GM12873 (cell line): ENCODE measurements around the gene DDI2.

Source experiments
- CTCF ChIP-seq: IDR thresholded peaks from 2 replicates; pipeline ENCODE4 v1.5.1; 2012; ENCODE audit warnings: low read depth, mild to moderate bottlenecking, moderate library complexity, low read length, control low read depth; ENCODE audit not compliant: insufficient read depth; ENCODE audit errors: missing control alignments

The DDI2 gene

GRCh38 chr1:15649937-15650336 lies 32.7 kb downstream of the DDI2 start:
- no peak for TF ChIP-seq CTCF

- TF ChIP-seq CTCF = no peak
These were observed 33.2 kb downstream of the DDI2 start for GRCh38 chr1:15650433-15650832.

GRCh38 chr1:15654091-15654690 lies 36.9 kb downstream of the DDI2 start:
- no peak for TF ChIP-seq CTCF

- no peak for TF ChIP-seq CTCF
These were observed 39.2 kb downstream of the DDI2 start for GRCh38 chr1:15656464-15656863.

- no peak for TF ChIP-seq CTCF
These were observed 39.8 kb downstream of the DDI2 start for GRCh38 chr1:15657021-15657420.

- no peak for TF ChIP-seq CTCF
These were observed 42.9 kb downstream of the DDI2 start for GRCh38 chr1:15660151-15660550.

GRCh38 chr1:15662477-15662876 lies 45.2 kb downstream of the DDI2 start:
- TF ChIP-seq CTCF = no peak
